ENCODE measurements around the gene YAE1. TPM values are rescaled to one million over a fixed set of nuclear protein-coding genes. Genes with fewer than 3 reads are reported as not detected.

YAE1 gene
- total and polyA plus RNA-seq, 2 of the 13 experiments (the other 11 are each of a cell fraction or from before 2014, with no cell fraction given), result 18.7 to 28.3 TPM

- no peak; the same call in 1 of the 2 replicates for TF ChIP-seq TERF1 (CRISPR knock-in tag; IDR thresholded peaks at IDR 0.05)
- TF ChIP-seq E2F2 (CRISPR knock-in tag; IDR thresholded peaks at IDR 0.05; ENCODE audit: borderline replicate concordance), result 0 out of 2 replicates have a peak, but pooled peaks have one; percentile 32
- TF ChIP-seq NR3C1 (CRISPR knock-in tag; IDR thresholded peaks at IDR 0.05), result no peak
- TF ChIP-seq RNF2 (conservative IDR thresholded peaks at IDR 0.05; ENCODE audit: low read depth), result 0 out of 2 replicates have a peak, but pooled peaks have one; percentile 19
- TF ChIP-seq BRF2 (CRISPR knock-in tag; IDR thresholded peaks at IDR 0.05), result 0 out of 2 replicates have a peak, but pooled peaks have one; percentile 13
- no peak for TF ChIP-seq SYNCRIP (IDR thresholded peaks at IDR 0.05; ENCODE audit: insufficient read depth, low read depth, low read length)
- TF ChIP-seq SUZ12 (IDR thresholded peaks at IDR 0.05; ENCODE audit: low read depth, low read length), result no peak
- TF ChIP-seq NBN (conservative IDR thresholded peaks at IDR 0.05), result no peak
- peak; percentile 82; the same call in 1 of the 2 replicates for TF ChIP-seq YEATS4 (CRISPR knock-in tag; IDR thresholded peaks at IDR 0.05; ENCODE audit: borderline replicate concordance)
- TF ChIP-seq ZNF792 (CRISPR knock-in tag; IDR thresholded peaks at IDR 0.05), result no peak
- TF ChIP-seq ZNF317 (CRISPR knock-in tag; IDR thresholded peaks at IDR 0.05), result peak; percentile 41
- peak; percentile 78 for TF ChIP-seq ZNF329 (CRISPR knock-in tag; IDR thresholded peaks at IDR 0.05; ENCODE audit: low read depth)
- TF ChIP-seq ZNF629 (CRISPR knock-in tag; conservative IDR thresholded peaks at IDR 0.05), result no peak
- peak; percentile 67; the same call in 1 of the 2 replicates for TF ChIP-seq NR0B2 (CRISPR knock-in tag; IDR thresholded peaks at IDR 0.05)
- TF ChIP-seq ZFP62 (CRISPR knock-in tag; IDR thresholded peaks at IDR 0.05), result no peak
- no peak for TF ChIP-seq ZKSCAN1 (IDR thresholded peaks at IDR 0.05; ENCODE audit: low read length)
- TF ChIP-seq ZNF687 (CRISPR knock-in tag; IDR thresholded peaks at IDR 0.05), result peak; percentile 96
- TF ChIP-seq KAT8 (CRISPR knock-in tag; IDR thresholded peaks at IDR 0.05), result peak; percentile 93
- TF ChIP-seq HIVEP1 (CRISPR knock-in tag; IDR thresholded peaks at IDR 0.05), result peak; percentile 83
- TF ChIP-seq ZNF547 (CRISPR knock-in tag; IDR thresholded peaks at IDR 0.05), result peak; percentile 89
- TF ChIP-seq SALL2 (CRISPR knock-in tag; IDR thresholded peaks at IDR 0.05), result 0 out of 2 replicates have a peak, but pooled peaks have one; percentile 38
- TF ChIP-seq IKZF4 (CRISPR knock-in tag; IDR thresholded peaks at IDR 0.05; ENCODE audit: borderline replicate concordance, low read depth, not compliant biosample characterization), result peak; percentile 38
These were observed at the start of gene YAE1 (continued) for GRCh38 chr7:39566023-39566921.

All from HepG2 (cell line).